ENCODE data around the gene ZNF275.
"Not testable (repeated sequence)": the region's sequence is repeated elsewhere in the genome, so short reads cannot be mapped to it uniquely, and the experiment has no call there.

ZNF275 gene

DNA sequence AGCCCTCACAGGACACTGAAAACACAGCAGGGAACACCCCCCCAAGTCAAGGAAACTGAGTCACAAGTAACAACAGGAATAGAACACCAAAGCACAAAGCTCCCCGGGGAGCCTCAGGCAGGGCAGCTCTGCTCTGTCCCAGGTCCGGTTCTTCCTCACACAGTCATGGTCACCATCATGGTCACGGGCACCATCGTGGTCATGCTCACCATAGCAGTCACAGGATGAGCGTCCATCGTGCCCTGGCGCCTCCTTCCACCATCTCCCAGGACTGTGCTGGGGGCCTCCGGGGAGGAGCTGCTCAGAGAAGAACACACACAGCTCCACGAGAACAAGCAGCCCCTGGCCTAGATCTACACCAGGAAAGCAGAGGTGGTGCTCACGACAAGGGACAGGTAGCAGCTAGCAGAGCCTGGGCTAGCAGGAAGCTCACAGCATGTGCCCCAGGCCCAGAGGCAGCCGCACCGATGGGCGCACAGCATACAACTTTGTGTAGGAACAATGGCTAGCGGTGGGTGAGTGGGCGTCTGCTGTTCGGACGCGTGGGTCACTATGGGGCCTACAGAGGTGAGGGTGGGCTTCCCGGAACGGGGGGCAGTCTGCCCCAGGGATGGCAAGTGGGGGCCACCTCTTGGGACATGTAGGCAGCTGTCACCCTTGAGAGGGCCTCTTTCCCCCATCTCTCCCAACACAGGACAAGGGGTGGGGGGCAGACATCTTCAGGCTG is 15.8 kb upstream of the ZNF275 start:
- no peak overlapping the region for H2AFZ ChIP-seq (ENCODE audit: low read depth, low read length, severe bottlenecking)
- H3K27ac ChIP-seq (ENCODE audit: low read depth, low read length), result no peak overlapping the region
- no peaks in the 10 kb centered on the region for H3F3A ChIP-seq (ENCODE audit: insufficient read depth)
- no peak overlapping the region for H3K4me3 ChIP-seq (ENCODE audit: insufficient read depth, low read length, poor library complexity, severe bottlenecking)
- no peaks in the 10 kb centered on the region for H3K27me3 ChIP-seq (ENCODE audit: low read length)
- no peaks in the 10 kb centered on the region for H4K20me1 ChIP-seq (ENCODE audit: low read depth, low read length)
- no peaks in the 10 kb centered on the region for H3K9me2 ChIP-seq (replicated peaks; ENCODE audit: insufficient read depth, low read length)
- no peaks in the 10 kb centered on the region for H3K79me2 ChIP-seq (ENCODE audit: insufficient read depth, low read length)
- H3K36me3 ChIP-seq (ENCODE audit: low read length), result no peaks in the 10 kb centered on the region
- no peaks in the 10 kb centered on the region for H3K9me3 ChIP-seq (ENCODE audit: insufficient read depth, low read length)
- no peak for TF ChIP-seq EZH2phosphoT487 (conservative IDR thresholded peaks at IDR 0.05; ENCODE audit: low read length)
- TF ChIP-seq, protein P1, sequence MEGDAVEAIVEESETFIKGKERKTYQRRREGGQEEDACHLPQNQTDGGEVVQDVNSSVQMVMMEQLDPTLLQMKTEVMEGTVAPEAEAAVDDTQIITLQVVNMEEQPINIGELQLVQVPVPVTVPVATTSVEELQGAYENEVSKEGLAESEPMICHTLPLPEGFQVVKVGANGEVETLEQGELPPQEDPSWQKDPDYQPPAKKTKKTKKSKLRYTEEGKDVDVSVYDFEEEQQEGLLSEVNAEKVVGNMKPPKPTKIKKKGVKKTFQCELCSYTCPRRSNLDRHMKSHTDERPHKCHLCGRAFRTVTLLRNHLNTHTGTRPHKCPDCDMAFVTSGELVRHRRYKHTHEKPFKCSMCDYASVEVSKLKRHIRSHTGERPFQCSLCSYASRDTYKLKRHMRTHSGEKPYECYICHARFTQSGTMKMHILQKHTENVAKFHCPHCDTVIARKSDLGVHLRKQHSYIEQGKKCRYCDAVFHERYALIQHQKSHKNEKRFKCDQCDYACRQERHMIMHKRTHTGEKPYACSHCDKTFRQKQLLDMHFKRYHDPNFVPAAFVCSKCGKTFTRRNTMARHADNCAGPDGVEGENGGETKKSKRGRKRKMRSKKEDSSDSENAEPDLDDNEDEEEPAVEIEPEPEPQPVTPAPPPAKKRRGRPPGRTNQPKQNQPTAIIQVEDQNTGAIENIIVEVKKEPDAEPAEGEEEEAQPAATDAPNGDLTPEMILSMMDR (IDR thresholded peaks at IDR 0.05; ENCODE audit: insufficient read depth, low read length, poor library complexity, severe bottlenecking), result no peak
- no peak overlapping the region for H3K4me2 ChIP-seq (ENCODE audit: low read depth, low read length, poor library complexity, severe bottlenecking)
- H3K9ac ChIP-seq (ENCODE audit: low read length), result no peak overlapping the region

DNA sequence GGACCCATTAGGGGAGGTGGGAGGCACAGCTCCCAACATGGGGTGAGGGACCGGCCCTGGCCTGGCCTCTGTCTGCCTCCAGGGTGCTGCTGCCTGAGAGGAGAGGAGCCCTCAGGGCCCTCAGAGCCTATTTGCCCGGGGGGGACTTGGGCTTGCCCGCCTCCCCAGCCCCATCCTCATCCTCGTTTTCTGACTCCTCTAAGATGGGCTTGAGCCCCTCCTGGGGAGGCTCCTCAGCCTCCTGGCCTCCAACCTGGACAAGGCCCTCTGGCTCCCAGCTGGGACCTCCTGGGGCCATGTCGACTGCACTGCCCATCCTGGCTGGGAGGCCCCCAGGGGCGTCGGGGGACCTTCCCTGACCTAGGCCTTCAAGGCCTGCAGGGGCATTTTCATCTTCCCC is 15.1 kb upstream of the ZNF275 start:
- Histone ChIP-seq H3K27me3 (ENCODE audit: low read length) (no peaks in the 10 kb centered on the region), H2AFZ (ENCODE audit: low read depth, low read length, severe bottlenecking) (no peak overlapping the region), H3K9me3 (ENCODE audit: insufficient read depth, low read length) (no peaks in the 10 kb centered on the region), H3F3A (ENCODE audit: insufficient read depth) (no peaks in the 10 kb centered on the region), H4K20me1 (ENCODE audit: low read depth, low read length) (no peaks in the 10 kb centered on the region), H3K4me2 (ENCODE audit: low read depth, low read length, poor library complexity, severe bottlenecking) (no peak overlapping the region), H3K9me2 (replicated peaks; ENCODE audit: insufficient read depth, low read length) (no peaks in the 10 kb centered on the region), H3K36me3 (ENCODE audit: low read length) (no peaks in the 10 kb centered on the region), H3K27ac (ENCODE audit: low read depth, low read length) (no peak overlapping the region), H3K79me2 (ENCODE audit: insufficient read depth, low read length) (no peaks in the 10 kb centered on the region), H3K9ac (ENCODE audit: low read length) (no peak overlapping the region), H3K4me3 (ENCODE audit: insufficient read depth, low read length, poor library complexity, severe bottlenecking) (no peak overlapping the region)
- TF ChIP-seq, protein P1 (IDR thresholded peaks at IDR 0.05; ENCODE audit: insufficient read depth, low read length, poor library complexity, severe bottlenecking), result no peak
- TF ChIP-seq EZH2phosphoT487 (conservative IDR thresholded peaks at IDR 0.05; ENCODE audit: low read length), result no peak

DNA sequence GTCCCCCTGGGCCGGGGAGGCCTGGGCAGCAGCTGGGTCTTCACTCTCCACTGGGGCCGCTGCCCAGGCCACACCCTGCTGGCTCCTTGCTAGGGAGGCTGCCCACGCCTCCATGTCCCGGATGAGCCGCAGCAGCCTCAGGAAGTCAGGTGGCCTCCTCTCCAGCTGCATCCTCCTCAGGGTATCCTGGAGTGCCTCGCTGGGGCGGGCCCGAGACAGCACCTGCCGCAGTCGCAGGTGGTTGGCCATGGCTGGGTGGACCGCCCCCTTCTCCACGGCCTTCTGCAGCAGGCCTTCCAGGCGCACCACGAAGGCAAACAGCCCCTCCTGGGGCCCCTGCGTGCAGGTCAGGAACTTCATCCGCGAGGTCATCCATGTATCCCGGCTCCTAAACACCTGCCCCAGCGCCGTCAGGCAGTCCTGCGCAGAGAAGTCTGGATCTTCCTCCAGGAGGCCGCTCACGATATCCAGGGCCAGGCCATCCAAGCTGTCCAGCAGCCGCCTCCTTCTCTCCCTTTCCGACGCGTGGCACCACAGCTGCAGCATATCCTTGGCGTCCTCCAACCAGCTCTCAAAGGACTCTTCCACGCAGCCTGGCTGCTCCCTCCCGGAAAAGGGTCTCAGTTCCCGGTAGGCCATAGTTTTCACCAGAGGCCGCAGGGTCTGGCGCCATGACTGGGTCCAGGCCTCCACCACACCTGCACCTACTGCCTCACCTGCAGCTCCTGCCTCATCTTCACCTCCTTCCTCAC is 14.5 kb upstream of the ZNF275 start:
- H3K27me3 ChIP-seq (ENCODE audit: low read length), result no peaks in the 10 kb centered on the region
- H3K9me2 ChIP-seq (replicated peaks; ENCODE audit: insufficient read depth, low read length), result no peaks in the 10 kb centered on the region
- no peak overlapping the region for H2AFZ ChIP-seq (ENCODE audit: low read depth, low read length, severe bottlenecking)
- H4K20me1 ChIP-seq (ENCODE audit: low read depth, low read length), result no peaks in the 10 kb centered on the region
- no peaks in the 10 kb centered on the region for H3K9me3 ChIP-seq (ENCODE audit: insufficient read depth, low read length)
- no peaks in the 10 kb centered on the region for H3F3A ChIP-seq (ENCODE audit: insufficient read depth)
- no peak overlapping the region for H3K4me2 ChIP-seq (ENCODE audit: low read depth, low read length, poor library complexity, severe bottlenecking)
- no peak overlapping the region for H3K27ac ChIP-seq (ENCODE audit: low read depth, low read length)
- no peak overlapping the region for H3K9ac ChIP-seq (ENCODE audit: low read length)
- H3K36me3 ChIP-seq (ENCODE audit: low read length), result no peaks in the 10 kb centered on the region
- H3K79me2 ChIP-seq (ENCODE audit: insufficient read depth, low read length), result no peaks in the 10 kb centered on the region
- H3K4me3 ChIP-seq (ENCODE audit: insufficient read depth, low read length, poor library complexity, severe bottlenecking), result no peak overlapping the region
- TF ChIP-seq EZH2phosphoT487 (conservative IDR thresholded peaks at IDR 0.05; ENCODE audit: low read length), result no peak
- TF ChIP-seq, protein P1 (IDR thresholded peaks at IDR 0.05; ENCODE audit: insufficient read depth, low read length, poor library complexity, severe bottlenecking), result no peak

DNA sequence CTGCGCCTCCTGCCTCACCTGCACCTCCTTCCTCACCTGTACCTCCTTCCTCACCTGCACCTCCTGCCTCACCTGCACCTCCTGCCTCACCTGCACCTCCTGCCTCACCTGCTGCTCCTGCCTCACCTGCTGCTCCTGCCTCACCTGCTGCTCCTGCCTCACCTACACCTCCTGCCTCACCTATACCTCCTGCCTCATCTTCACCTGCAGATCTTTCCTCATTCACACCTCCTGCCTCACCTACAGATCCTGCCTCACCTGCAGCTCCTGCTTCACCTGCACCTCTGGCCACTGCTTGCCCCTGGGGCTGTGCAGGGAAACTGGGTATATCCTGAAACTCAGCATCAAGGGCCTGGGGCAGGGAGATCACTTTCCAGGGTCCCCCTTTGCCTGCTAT is 13.9 kb upstream of the ZNF275 start:
- not testable (repeated sequence) for H3K9ac ChIP-seq (ENCODE audit: low read length); H3F3A ChIP-seq (ENCODE audit: insufficient read depth); H3K9me3 ChIP-seq (ENCODE audit: insufficient read depth, low read length); H3K79me2 ChIP-seq (ENCODE audit: insufficient read depth, low read length); H4K20me1 ChIP-seq (ENCODE audit: low read depth, low read length); H2AFZ ChIP-seq (ENCODE audit: low read depth, low read length, severe bottlenecking); H3K4me2 ChIP-seq (ENCODE audit: low read depth, low read length, poor library complexity, severe bottlenecking); H3K9me2 ChIP-seq (replicated peaks; ENCODE audit: insufficient read depth, low read length); H3K27me3 ChIP-seq (ENCODE audit: low read length); H3K36me3 ChIP-seq (ENCODE audit: low read length); H3K4me3 ChIP-seq (ENCODE audit: insufficient read depth, low read length, poor library complexity, severe bottlenecking); H3K27ac ChIP-seq (ENCODE audit: low read depth, low read length)

All from SU-DHL-6 (cell line).